ENCODE data around the gene CERS6.
A peak's percentile ranks its signal among the peaks of the same experiment; 100 is the strongest.
"Not testable (repeated sequence)": the region's sequence is repeated elsewhere in the genome, so short reads cannot be mapped to it uniquely, and the experiment has no call there.

Gene CERS6

DNA sequence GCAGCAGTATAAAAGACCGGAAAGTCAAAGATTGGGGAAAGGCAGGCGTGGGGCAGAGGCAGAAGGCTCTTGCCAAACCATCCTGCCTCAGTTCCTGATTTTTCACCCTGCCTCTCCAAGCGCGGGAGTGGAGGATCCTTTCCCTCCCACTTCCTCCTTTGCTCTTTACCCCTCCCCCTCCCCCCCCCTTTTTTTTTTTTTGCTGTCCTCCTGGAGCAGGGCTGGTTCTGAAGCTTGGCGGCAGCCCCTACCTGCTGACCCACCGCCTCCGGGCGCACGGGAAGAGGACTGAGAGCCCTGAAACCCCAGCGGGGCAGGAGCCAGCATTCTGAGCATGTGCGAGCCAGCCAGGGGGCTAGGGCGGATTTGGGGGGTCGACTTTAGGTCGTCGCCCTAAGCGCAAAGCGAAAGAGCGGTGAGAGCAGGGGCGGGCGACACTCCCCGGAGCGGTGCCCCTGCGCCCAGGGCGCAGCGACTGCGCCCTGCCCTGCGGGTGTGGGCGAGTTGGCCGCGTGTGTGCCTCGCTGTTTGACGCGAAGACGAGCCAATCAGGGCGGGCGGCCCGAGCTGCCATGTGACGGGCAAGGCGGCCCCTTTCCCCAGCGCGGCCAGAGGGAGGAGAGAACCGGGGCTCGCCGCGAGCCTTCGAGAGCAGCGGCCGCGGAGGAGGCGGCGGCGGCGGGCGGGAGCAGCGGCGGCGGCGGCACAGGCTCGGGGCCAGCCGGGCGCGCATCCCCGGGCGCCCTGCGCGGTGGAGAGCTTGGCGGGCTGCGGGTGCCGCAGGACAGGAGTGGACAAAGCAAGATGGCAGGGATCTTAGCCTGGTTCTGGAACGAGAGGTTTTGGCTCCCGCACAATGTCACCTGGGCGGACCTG is at the start of gene CERS6:
Gene CERS6, plus strand, starts transcription at position 628 of the 876 bp plus-strand sequence. Its CDS starts 177 bp downstream, at position 805.
- in situ Hi-C loops (cut with HindIII; ENCODE audit: low sequenced_read_pairs) = no loop called here
- TF ChIP-seq, protein P1, sequence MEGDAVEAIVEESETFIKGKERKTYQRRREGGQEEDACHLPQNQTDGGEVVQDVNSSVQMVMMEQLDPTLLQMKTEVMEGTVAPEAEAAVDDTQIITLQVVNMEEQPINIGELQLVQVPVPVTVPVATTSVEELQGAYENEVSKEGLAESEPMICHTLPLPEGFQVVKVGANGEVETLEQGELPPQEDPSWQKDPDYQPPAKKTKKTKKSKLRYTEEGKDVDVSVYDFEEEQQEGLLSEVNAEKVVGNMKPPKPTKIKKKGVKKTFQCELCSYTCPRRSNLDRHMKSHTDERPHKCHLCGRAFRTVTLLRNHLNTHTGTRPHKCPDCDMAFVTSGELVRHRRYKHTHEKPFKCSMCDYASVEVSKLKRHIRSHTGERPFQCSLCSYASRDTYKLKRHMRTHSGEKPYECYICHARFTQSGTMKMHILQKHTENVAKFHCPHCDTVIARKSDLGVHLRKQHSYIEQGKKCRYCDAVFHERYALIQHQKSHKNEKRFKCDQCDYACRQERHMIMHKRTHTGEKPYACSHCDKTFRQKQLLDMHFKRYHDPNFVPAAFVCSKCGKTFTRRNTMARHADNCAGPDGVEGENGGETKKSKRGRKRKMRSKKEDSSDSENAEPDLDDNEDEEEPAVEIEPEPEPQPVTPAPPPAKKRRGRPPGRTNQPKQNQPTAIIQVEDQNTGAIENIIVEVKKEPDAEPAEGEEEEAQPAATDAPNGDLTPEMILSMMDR (IDR thresholded peaks at IDR 0.05; ENCODE audit: low read depth, low read length) = no peak
- peak; percentile 95 for DNase-seq (ENCODE audit: low read depth, low spot score)
- H3K4me3 ChIP-seq (ENCODE audit: low read depth, low read length) = peak within 1 kb of the TSS; percentile 90

GRCh38 chr2:168412301-168412700 is 43.8 kb upstream of the CERS6 start:
- in situ Hi-C loops (cut with HindIII; ENCODE audit: low sequenced_read_pairs); H3K4me3 ChIP-seq (ENCODE audit: low read depth, low read length): not testable (repeated sequence)

DNA sequence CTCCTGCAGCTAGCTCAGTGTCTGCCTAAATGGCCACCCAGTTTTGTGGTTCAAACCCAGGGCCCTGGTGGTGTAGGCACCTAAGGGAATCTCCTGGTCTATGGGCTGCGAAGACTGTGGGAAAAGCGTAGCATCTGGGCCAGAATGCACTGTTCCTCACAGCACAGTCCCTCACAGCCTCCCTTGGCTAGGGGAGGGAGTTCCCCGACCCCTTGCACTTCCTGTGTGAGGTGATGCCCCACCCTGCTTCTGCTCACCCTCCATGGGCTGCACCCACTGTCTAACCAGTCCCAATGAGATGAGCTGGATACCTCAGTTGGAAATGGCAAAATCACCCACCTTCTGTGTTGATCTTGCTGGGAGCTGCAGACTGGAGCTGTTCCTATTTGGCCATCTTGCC is 43.0 kb upstream of the CERS6 start:
- H3K4me3 ChIP-seq (ENCODE audit: low read depth, low read length); in situ Hi-C loops (cut with HindIII; ENCODE audit: low sequenced_read_pairs); DNase-seq (ENCODE audit: low read depth, low spot score): not testable (repeated sequence)

More at GRCh38 chr2:168412301-168412700, 43.8 kb upstream of the CERS6 start:
- DNase-seq (ENCODE audit: low read depth, low spot score) = not testable (repeated sequence)

DNA sequence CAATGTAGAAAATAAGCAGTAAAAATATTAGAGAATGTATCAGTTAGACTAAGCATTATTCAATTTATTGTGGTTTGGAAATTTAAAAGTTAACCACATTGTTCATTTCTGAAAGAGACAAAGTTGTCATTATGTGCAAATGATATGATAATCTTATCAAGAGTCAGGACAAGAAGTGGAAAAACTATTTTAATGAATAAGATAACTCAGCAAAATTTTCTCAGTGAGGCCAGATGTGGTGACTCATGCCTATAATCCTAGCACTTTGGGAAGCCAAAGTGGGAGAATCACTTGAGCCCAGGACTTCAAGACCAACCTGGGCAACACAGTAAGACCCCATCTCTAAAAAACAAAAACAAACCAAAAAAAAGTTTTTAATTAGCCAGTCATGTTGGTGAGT is 39.5 kb upstream of the CERS6 start:
- in situ Hi-C loops (cut with HindIII; ENCODE audit: low sequenced_read_pairs) = no loop called here
- no peak overlapping the region for H3K4me3 ChIP-seq (ENCODE audit: low read depth, low read length)
- TF ChIP-seq, protein P1 (IDR thresholded peaks at IDR 0.05; ENCODE audit: low read depth, low read length) = no peak
- DNase-seq (ENCODE audit: low read depth, low spot score) = no peak

DNA sequence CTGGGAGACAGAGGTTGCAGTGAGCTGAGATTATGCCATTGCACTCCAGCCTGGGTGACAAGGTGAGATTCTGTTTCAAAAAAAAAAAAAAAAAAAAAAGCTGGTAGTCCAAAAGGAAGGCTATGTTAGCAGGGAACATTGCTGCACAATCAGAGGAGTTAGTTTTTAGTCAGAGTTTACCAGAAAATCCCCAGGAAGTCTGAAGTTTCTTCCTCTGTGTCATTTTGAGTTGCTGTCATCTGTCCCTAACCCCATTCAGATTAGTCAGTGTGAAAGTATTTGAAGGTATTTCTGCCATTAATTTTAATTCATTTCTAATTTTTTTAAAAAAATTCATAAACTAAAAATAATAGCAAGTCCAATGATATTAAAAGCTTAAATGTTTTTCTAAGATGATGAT is 33.5 kb upstream of the CERS6 start:
- no peak overlapping the region for H3K4me3 ChIP-seq (ENCODE audit: low read depth, low read length)
- TF ChIP-seq, protein P1 (IDR thresholded peaks at IDR 0.05; ENCODE audit: low read depth, low read length) = no peak
- no peak for DNase-seq (ENCODE audit: low read depth, low spot score)
- in situ Hi-C loops (cut with HindIII; ENCODE audit: low sequenced_read_pairs) = no loop called here

DNA sequence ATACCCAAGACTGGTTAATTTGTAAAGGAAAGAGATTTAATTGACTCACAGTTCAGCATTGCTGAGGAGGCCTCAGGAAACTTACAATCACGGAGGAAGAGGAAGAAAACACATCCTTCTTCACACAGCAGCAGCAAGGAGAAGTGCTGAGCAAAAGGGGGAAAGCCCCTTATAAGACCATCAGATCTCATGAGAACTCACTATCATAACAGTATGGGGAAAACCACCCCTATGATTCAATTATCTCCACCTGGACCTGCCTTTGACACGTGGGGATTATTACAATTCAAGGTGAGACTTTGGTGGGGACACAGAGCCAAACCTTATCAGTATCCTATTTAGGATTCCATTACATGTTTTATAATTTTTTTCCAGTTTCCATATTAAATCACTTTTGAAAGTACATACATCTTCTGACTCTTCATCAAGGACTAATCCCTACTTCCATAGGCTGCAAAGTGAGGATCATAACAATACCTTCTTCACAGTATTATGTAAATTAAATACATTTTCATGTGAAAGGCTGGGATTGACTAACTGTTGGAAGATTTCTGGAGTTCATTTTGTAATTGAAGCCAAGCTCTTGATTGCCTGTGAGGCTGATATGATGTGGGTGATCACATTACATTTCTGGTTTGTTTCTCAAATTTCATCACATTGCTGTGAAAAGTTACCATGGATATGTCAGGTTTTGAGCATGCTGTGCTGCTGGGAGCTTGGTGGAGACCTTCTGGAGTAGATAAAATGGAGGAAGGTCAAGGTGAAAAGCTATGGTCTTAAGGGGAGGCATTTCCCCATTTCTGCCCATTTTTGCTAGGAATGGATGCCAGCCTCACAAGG is 31.7 kb upstream of the CERS6 start:
- in situ Hi-C loops (cut with HindIII; ENCODE audit: low sequenced_read_pairs) = no loop called here
- TF ChIP-seq, protein P1 (IDR thresholded peaks at IDR 0.05; ENCODE audit: low read depth, low read length) = no peak
- no peak overlapping the region for H3K4me3 ChIP-seq (ENCODE audit: low read depth, low read length)
- peak; percentile 68 for DNase-seq (ENCODE audit: low read depth, low spot score)

DNA sequence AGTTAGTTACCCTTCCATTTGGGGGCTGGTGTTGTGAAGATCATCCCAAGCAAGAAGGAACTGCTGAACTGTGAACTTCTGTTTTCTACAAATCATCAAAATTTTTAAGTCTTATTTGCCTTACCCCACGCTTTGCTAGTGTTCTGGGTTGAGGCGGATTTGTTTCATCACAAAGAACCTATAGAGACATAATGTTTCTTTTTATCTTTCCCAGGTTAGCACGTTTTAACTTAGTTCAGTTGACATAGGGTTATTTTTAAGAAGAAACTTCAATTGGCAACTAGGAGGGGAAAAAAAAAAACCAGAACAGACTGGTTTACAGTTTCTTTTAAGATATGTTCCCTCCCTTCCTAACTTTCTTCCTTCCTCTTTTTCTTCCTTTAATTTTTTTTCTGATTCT is 31.1 kb upstream of the CERS6 start:
- DNase-seq (ENCODE audit: low read depth, low spot score) = no peak
- H3K4me3 ChIP-seq (ENCODE audit: low read depth, low read length) = no peak overlapping the region
- TF ChIP-seq, protein P1 (IDR thresholded peaks at IDR 0.05; ENCODE audit: low read depth, low read length) = no peak
- in situ Hi-C loops (cut with HindIII; ENCODE audit: low sequenced_read_pairs) = no loop called here
